KOPT-K1 (cell line): ENCODE measurements around the gene SLC35F3.

Experiments
- H3K27ac ChIP-seq: fragments of 200-600 bp; sonication (generic); 2 replicates; pipeline ENCODE4 v1.5.1; 2016; ENCODE audit warnings: antibody characterized with exemption, mild to moderate bottlenecking, low read depth, low read length; ENCODE audit not compliant: poor library complexity, severe bottlenecking
- H3K36me3 ChIP-seq: fragments of 200-600 bp; sonication (generic); 2 replicates; pipeline ENCODE4 v1.5.1; 2017; ENCODE audit warnings: antibody characterized with exemption, mild to moderate bottlenecking, low read length, moderate library complexity; ENCODE audit not compliant: insufficient read depth
- H3K9me3 ChIP-seq: fragments of 200-600 bp; sonication (generic); 2 replicates; pipeline ENCODE4 v1.5.1; 2017; ENCODE audit warnings: antibody characterized with exemption, low read length, mild to moderate bottlenecking; ENCODE audit not compliant: insufficient read depth, poor library complexity, severe bottlenecking

Gene SLC35F3

DNA sequence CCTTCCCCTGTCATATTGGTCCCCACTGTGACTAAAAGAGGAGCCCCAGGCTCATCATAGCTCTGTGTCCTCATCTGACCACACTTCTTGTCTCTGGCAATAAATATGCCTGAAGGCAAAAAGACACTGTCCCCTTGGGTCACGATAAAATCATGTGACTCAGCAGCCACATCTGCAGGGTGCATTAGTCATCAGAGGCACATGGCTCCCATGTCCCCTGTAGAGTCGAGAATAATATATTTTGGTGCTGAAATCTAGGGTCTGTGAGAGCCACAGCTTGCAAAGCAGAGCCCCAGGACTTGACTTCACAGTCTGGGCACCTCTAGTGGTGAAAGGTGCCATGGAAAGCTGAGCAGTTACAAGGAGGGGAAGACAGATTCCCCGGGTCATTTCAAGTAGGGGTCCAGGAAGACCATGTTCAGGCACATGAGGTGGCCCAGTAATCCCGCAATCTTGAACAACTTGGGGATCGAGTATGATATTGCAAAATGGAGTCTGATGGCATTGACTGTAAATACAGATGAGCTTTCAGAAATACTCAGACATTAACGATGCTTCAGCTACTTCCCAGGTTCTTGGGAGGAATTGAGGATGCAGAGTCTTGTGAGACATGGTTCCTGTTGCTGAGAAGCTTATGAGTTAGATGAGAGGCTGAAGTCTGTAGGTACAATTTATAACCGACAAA lies 68.6 kb downstream of the SLC35F3 start:
- H3K36me3 ChIP-seq = no peaks in the 10 kb centered on the region
- H3K27ac ChIP-seq = no peak overlapping the region
- no peaks in the 10 kb centered on the region for H3K9me3 ChIP-seq

DNA sequence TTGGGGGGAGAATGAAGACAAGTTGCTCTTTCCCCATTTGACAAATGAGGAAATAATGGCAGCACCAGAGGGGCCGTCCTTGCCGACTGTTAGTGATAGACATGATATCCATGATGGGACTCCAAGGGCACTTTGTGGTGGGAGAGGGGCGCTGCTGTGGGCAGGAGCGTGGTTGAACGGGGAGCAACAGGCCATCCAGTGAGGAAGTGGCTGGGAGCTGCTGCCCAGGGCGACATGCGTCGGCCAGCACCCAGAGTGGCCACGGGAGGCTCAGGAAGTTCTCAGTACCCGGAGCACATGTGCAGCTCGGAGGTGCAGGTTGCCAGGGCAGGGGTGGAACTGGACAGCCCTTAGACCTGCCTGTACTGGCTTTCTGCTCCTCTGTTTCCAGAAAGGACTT lies 71.0 kb downstream of the SLC35F3 start:
- no peaks in the 10 kb centered on the region for H3K9me3 ChIP-seq
- no peaks in the 10 kb centered on the region for H3K36me3 ChIP-seq
- no peak overlapping the region for H3K27ac ChIP-seq

DNA sequence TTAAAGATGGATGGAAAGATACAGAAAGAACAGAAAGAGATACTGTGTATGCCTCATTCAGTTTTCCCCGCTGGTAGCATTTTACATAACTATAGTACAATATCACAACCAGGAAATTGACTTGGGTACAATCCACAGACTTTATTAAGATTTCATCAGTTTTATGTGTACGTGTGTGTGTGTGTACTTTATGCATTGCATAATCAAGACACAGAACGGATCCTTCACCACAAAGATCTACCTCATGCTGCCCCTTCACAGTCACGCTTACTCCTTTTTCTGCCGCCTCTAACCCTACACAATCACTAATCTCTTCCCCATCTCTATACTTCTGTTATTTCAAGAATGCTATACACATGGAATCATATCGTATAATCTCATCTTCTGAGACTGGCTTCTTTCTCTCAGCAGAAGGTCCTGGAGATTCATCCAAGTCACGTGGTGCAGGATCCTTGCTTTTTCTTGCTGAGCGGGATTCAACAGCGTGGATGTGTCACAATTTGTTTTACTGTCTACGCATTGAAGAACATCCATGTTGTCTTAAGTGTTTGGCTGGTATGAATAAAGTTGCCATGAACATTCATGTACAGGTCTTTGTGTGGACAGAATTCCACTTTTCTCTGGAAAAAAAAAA lies 76.7 kb downstream of the SLC35F3 start:
- Histone ChIP-seq H3K36me3 (no peaks in the 10 kb centered on the region), H3K27ac (no peak overlapping the region), H3K9me3 (no peaks in the 10 kb centered on the region)

DNA sequence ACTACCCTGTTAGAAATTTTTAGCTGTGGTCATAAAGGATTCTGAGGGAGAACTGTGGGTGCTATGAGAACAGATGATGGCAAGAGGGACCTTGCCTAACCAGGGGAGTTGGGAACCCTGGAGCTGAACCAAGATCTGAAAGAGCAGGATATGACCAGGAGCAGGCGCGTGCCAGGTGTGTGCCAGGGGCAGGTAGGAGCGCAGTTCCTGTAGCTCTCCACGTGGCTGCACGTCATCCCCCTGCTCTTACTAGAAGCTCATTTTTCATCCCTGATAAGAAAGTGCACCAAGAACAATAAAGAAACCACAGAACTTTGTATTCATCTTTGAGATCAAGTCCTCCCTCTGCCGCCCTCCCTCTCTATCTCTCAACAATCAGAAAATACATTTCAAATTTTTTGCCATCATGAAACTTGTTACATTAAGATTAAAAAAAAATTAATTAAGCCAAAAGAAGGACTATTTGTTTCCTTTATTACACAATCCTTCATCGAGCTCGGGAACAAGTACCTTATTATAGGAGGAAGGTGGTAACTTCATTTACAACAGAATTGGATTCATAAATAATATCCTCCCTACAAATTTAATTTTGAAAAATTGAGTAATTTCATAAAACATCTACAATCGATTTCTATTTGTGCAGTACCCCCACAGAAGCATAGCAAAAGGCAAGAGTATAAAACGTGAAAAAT lies 78.5 kb downstream of the SLC35F3 start:
- H3K27ac ChIP-seq = no peak overlapping the region
- H3K9me3 ChIP-seq = no peaks in the 10 kb centered on the region

DNA sequence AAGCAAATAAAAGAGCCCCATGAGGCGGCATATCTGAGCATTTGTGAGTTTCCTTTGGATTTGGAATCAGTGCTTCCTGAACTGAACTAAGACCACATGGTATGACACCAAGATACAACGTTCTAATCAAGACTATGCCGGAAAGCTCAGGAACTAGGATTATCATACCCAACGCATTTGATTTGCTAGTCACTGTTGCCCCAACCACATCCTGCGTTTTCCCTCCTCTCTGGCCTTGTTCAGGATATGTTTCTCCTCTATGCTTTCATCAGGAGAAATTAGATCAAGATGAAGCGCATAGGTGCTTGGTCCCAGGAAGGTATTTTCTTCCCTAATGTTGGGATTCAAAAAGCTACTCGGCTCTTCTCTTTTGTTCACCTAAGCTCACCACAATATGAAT lies 79.3 kb downstream of the SLC35F3 start:
- H3K27ac ChIP-seq = no peak overlapping the region
- H3K36me3 ChIP-seq = no peaks in the 10 kb centered on the region

More for the DNA sequence above, 78.5 kb downstream of the SLC35F3 start:
- H3K36me3 ChIP-seq = no peaks in the 10 kb centered on the region

DNA sequence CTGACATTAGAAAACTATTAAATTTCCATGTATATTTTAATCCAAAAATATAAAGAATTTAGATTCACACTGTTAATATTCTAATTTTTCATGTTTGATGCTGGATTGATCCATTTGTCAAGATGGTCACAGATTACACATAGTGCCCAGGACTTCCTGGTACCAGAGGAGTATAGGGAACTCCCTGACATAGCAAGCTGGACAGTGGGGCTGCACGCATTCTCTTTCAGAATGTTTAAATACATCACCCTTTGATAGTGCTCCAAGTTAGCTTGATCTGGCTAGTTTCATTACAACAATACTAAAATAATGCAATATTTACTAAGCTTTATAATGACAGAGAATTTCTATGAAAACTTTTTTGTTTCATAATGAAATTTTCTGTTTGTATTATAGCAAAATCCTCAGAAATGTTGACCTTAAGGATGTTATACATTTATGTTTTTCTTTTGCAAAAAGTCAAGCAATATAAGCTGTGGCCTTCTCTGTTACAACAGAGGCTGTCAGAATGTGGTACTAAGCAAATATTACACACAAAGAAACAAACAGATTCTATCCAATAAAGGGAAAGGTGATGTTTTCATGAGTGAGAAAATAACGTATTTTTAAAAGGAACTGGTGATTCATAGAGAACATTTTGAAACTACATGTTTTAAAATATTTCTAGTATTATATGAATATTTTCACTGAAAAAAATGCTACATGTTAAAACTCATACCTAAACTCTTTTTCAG lies 84.7 kb downstream of the SLC35F3 start:
- Histone ChIP-seq H3K9me3 (no peaks in the 10 kb centered on the region), H3K27ac (no peak overlapping the region), H3K36me3 (no peaks in the 10 kb centered on the region)

More for the DNA sequence above, 79.3 kb downstream of the SLC35F3 start:
- no peaks in the 10 kb centered on the region for H3K9me3 ChIP-seq

DNA sequence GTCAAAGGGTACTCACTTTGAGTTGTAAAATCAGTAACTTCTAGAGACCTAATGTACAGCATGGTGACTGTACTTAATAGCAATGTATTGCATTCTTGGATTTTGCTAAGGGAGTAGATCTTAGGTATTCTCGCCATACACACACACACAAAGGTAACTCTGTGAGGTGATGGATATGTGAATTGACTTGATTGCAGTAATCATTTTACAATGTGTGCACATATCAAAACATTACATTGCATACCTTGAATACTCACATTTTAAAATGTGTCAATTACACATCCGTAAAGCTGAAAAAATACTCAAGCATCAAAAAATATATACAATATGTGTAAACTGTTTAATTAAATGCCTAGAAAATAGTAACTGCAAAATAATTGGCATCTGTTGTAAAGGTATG lies 86.0 kb downstream of the SLC35F3 start:
- Histone ChIP-seq H3K9me3 (no peaks in the 10 kb centered on the region), H3K36me3 (no peaks in the 10 kb centered on the region), H3K27ac (no peak overlapping the region)

DNA sequence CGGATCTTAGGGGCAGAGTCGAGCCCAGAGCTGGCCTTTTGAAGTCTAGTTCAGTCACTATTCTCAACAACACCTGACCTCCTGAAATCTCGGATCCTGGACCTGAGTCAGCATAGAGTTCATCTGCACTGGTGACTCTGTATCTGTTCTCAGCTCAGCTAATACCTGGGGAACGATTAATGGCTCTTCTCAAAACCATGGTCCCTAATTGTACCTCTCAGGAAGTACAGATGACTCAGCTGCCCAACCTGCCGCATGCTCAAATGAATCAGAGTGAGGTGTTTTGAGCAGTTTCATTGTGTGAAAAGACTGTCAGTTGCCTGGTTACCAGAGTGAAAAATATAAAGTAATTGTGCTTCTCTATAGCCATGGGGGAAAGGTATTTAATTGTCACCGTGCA lies 89.2 kb downstream of the SLC35F3 start:
- Histone ChIP-seq H3K27ac (no peak overlapping the region), H3K9me3 (no peaks in the 10 kb centered on the region), H3K36me3 (no peaks in the 10 kb centered on the region)

DNA sequence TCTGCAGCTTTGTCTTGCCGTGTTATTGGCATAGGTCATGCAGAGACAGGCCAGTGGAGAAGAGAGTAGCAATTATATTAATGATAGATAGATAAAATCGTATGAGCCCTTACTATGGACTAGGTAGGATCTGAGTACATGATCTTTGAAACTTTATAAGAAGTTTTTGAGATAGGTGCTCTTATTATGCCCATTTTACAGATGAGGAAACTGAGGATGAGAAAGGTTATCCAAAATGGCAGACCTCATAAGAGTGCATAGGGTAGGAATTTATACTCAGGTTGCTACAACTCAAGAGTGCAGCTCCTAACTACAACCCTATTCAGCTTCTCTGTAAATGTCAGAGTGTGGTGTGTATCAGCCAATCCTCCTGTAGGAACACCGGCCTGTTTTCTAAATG lies 89.6 kb downstream of the SLC35F3 start:
- no peaks in the 10 kb centered on the region for H3K36me3 ChIP-seq
- H3K27ac ChIP-seq = no peak overlapping the region
- no peaks in the 10 kb centered on the region for H3K9me3 ChIP-seq

DNA sequence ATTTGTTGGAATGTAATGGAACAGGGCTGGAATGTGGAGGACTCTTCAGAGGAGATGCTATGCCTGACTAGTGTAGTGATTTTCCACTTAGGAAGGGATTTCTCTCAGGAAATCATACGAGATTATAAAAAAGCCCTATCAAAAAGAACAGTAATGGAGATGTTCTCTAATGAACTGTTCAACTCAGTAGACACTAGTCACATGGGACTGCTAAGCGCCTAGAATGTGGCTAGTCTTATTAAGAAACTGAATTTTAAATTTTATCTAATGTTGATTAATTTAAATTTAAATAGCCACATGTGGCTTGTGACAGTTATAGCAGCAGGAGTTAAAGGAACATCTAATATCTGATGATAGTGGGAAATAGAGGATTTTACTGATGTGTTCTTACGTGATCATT lies 94.0 kb downstream of the SLC35F3 start:
- Histone ChIP-seq H3K27ac (no peak overlapping the region), H3K36me3 (no peaks in the 10 kb centered on the region)

DNA sequence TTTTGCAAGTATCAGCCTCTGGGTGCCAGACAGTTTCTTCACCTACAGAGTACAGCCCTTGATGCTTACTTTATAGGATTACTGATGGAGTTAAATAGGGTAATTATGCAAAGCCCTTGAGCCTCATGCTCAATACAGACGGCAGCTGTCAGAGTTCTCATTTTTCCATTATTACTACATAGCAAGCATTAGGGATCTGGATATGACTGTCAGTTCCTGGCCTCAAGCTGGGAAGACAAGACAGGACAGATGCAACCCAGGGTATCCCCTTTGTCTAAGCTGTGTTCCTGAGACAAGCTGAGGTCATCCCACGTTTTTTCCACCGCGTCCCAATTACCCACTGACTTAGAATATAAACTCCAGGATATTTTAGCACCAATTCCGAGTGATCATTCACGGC lies 94.4 kb downstream of the SLC35F3 start:
- no peak overlapping the region for H3K27ac ChIP-seq
- H3K36me3 ChIP-seq = no peaks in the 10 kb centered on the region
- H3K9me3 ChIP-seq = no peaks in the 10 kb centered on the region

More for the DNA sequence above, 94.0 kb downstream of the SLC35F3 start:
- H3K9me3 ChIP-seq = no peaks in the 10 kb centered on the region

DNA sequence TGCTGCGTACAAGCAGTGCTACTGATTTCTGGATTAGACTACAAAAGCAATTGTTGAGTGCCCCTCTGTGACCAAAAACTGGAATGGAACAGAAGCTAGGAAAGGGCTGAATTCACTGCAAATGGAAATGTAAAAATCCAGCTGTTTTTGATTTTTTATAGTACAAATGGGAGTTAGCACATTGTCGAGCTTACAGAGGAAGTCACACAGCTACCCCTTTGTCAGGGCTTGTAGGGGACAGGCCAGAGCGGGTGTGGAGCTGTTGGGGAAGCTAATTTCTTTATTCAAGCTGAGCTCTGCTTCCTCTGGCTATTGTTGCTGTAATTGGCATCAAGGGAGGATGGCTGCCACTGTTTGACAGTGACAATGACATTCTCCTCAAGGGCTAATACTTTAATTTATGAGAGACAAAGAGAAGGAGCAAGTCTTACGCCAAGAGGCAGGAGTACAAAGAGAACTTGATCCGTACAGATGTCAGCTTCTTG lies 96.1 kb downstream of the SLC35F3 start:
- no peak overlapping the region for H3K27ac ChIP-seq
- H3K36me3 ChIP-seq = no peaks in the 10 kb centered on the region
- H3K9me3 ChIP-seq = no peaks in the 10 kb centered on the region

DNA sequence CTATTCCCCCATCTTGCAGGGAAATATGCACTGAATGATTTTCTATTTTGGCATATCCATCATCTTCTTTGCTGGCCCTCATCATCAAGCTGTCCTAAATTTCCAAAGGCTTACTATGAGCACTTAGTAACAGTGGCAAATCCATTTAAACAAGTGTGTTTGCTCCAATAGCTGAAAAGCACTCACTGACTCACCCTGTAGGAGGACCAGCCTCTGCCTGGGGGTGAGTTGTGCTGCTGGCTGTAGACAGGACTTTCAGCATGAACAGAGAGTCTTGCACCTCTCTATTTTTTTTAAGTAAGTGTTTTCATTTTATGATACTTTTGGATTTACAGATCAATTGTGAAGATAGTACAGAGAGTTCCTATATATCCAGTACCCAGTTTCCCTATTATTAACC lies 97.3 kb downstream of the SLC35F3 start:
- no peaks in the 10 kb centered on the region for H3K9me3 ChIP-seq
- no peak overlapping the region for H3K27ac ChIP-seq
- H3K36me3 ChIP-seq = no peaks in the 10 kb centered on the region

DNA sequence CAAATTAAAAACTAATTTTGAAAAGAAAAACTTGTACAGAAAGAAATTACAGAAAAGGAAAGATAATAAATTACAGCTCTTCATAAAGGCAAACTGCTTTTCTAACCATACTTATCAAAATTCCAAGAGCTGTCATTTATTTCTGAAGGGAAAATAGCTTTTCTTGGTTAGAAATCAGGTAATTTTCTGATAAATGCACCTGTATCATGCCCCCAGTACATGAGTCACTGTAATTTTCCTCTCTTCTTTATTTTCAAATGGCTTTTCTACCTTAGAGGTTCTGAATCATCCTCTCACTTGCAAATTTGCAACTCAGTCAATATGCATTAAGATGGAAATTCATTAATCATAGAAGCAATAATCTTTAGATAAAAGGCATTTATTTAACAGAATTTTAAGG lies 100.1 kb downstream of the SLC35F3 start:
- Histone ChIP-seq H3K36me3 (no peaks in the 10 kb centered on the region), H3K27ac (no peak overlapping the region), H3K9me3 (peaks cover 2% of the 10 kb centered on the region)

DNA sequence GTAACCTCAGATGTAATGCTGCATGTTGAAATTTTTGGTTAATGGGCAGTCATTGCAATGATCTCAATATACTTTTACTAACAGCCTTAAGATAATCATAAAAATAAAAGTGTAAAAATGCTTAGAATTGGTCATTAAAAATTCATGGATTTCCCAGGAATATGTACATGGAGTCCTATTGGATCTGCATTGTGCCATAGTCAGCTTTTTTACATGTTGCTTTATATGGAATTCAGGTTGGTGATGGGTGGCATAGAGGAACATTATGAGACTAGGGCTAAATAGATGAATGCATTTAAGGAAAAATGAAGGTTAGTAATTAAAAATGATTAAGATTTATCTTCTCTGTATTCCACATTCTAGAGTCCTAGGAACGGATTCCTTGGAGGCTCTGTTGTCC lies 103.2 kb downstream of the SLC35F3 start:
- Histone ChIP-seq H3K9me3 (peaks cover 6% of the 10 kb centered on the region), H3K36me3 (no peaks in the 10 kb centered on the region)

More for the DNA sequence above, 103.2 kb downstream of the SLC35F3 start:
- H3K27ac ChIP-seq = no peak overlapping the region
